GM10266 (cell line): Measurements from ENCODE around the gene LY6G5C.

Source experiments
- DNase-seq: peaks from one replicate; pipeline ENCODE4 v3.0.0; 2012; ENCODE audit errors: extremely low spot score
- CTCF ChIP-seq: IDR thresholded peaks from 2 replicates; pipeline ENCODE4 v1.5.1; 2012; ENCODE audit warnings: mild to moderate bottlenecking, low read depth; ENCODE audit not compliant: control insufficient read depth, insufficient read depth; ENCODE audit errors: missing control alignments

Gene LY6G5C

GRCh38 chr6:31636698-31637596 lies 43.9 kb downstream of the LY6G5C start:
- no peak for DNase-seq
- no peak for TF ChIP-seq CTCF

- no peak for TF ChIP-seq CTCF
- no peak for DNase-seq
Observed at GRCh38 chr6:31634969-31635575, 45.8 kb downstream of the LY6G5C start.

- TF ChIP-seq CTCF = no peak
- no peak for DNase-seq
Observed at GRCh38 chr6:31634131-31634530, 46.7 kb downstream of the LY6G5C start.

GRCh38 chr6:31633447-31633846 lies 47.4 kb downstream of the LY6G5C start:
- DNase-seq = no peak
- TF ChIP-seq CTCF = no peak

- no peak for TF ChIP-seq CTCF
- no peak for DNase-seq
Observed at GRCh38 chr6:31632279-31632946, 48.5 kb downstream of the LY6G5C start.

GRCh38 chr6:31631681-31632278 lies 49.1 kb downstream of the LY6G5C start:
- DNase-seq = no peak
- TF ChIP-seq CTCF = no peak
